HEK293 (cell line): Measurements from ENCODE around the gene TOMM5.

Source experiments
- HOXC10 ChIP-seq: sonication (generic); formaldehyde crosslinking; IDR thresholded peaks from 2 replicates; pipeline ENCODE4 v1.8.1; 2023; ENCODE audit warnings: mild to moderate bottlenecking, missing genetic modification reagents
- KLF16 ChIP-seq: fragments of 450-650 bp; formaldehyde crosslinking; IDR thresholded peaks from 2 replicates; pipeline ENCODE4 v1.5.1; 2017; ENCODE audit warnings: missing biosample characterization, missing genetic modification characterization
- MEIS1 ChIP-seq: sonication (generic); formaldehyde crosslinking; IDR thresholded peaks from 2 replicates; pipeline ENCODE4 v1.8.1; 2022; ENCODE audit warnings: missing genetic modification reagents, mild to moderate bottlenecking, borderline replicate concordance
- YY1 ChIP-seq: fragments of 450-650 bp; formaldehyde crosslinking; IDR thresholded peaks from 2 replicates; pipeline ENCODE4 v1.5.1; 2018; ENCODE audit warnings: missing biosample characterization, missing genetic modification characterization
- ZBTB48 ChIP-seq: fragments of 450-650 bp; formaldehyde crosslinking; IDR thresholded peaks from 2 replicates; pipeline ENCODE4 v1.5.1; 2016; ENCODE audit warnings: missing biosample characterization, missing genetic modification characterization
- ZNF211 ChIP-seq: fragments of 450-650 bp; formaldehyde crosslinking; IDR thresholded peaks from 2 replicates; pipeline ENCODE4 v1.5.1; 2016; ENCODE audit warnings: low read depth, missing biosample characterization, missing genetic modification characterization
- ZNF324 ChIP-seq: fragments of 450-650 bp; formaldehyde crosslinking; IDR thresholded peaks from 2 replicates; pipeline ENCODE4 v1.5.1; 2016; ENCODE audit warnings: missing biosample characterization, missing genetic modification characterization
- ZNF558 ChIP-seq: fragments of 450-650 bp; formaldehyde crosslinking; IDR thresholded peaks from 2 replicates; pipeline ENCODE4 v1.5.1; 2016; ENCODE audit warnings: missing biosample characterization, missing genetic modification characterization
- ZNF571 ChIP-seq: fragments of 450-650 bp; formaldehyde crosslinking; IDR thresholded peaks from 2 replicates; pipeline ENCODE4 v1.5.0; 2017; ENCODE audit warnings: missing biosample characterization, missing genetic modification characterization
- ZNF654 ChIP-seq: fragments of 450-650 bp; formaldehyde crosslinking; IDR thresholded peaks from 2 replicates; pipeline ENCODE4 v1.5.1; 2016; ENCODE audit warnings: low read depth, missing biosample characterization, missing genetic modification characterization
- ZNF704 ChIP-seq: fragments of 450-650 bp; formaldehyde crosslinking; IDR thresholded peaks from 2 replicates; pipeline ENCODE4 v1.5.1; 2016; ENCODE audit warnings: missing biosample characterization, missing genetic modification characterization
- ZNF785 ChIP-seq: fragments of 450-650 bp; formaldehyde crosslinking; IDR thresholded peaks from 2 replicates; pipeline ENCODE4 v1.5.1; 2016; ENCODE audit warnings: missing biosample characterization, missing genetic modification characterization

GRCh38 chr9:37543468-37543867 is 48.9 kb downstream of the TOMM5 start:
- no peak for TF ChIP-seq ZNF211
- no peak for TF ChIP-seq MEIS1
- TF ChIP-seq ZNF324 (tag by site-specific recombination), result no peak
- no peak for TF ChIP-seq KLF16
- TF ChIP-seq HOXC10 (CRISPR knock-in tag), result no peak
- no peak for TF ChIP-seq ZNF654 (tag by site-specific recombination)
- TF ChIP-seq YY1 (tag by site-specific recombination), result no peak
- no peak for TF ChIP-seq ZNF558
- no peak for TF ChIP-seq ZNF571 (tag by site-specific recombination)
- TF ChIP-seq ZNF785, result no peak
- TF ChIP-seq ZNF704 (tag by site-specific recombination), result no peak
- no peak for TF ChIP-seq ZBTB48
